KMS-11 (cell line): ENCODE results near the gene MAP7D3.

Experiments used
- H2AFZ ChIP-seq: fragments of 200-600 bp; sonication (generic); 2 replicates; pipeline ENCODE4 v1.6.1; 2016; ENCODE audit warnings: antibody characterized with exemption, mixed run types, low read depth
- H3K27ac ChIP-seq: fragments of 200-600 bp; sonication (generic); 2 replicates; pipeline ENCODE4 v1.6.1; 2016; ENCODE audit warnings: mild to moderate bottlenecking, mixed run types
- H3K27me3 ChIP-seq: fragments of 200-600 bp; sonication (generic); 2 replicates; pipeline ENCODE4 v1.6.1; 2017; ENCODE audit warnings: mild to moderate bottlenecking, low read depth, mixed run types, moderate library complexity; ENCODE audit not compliant: insufficient read depth
- H3K36me3 ChIP-seq: fragments of 200-600 bp; sonication (generic); 2 replicates; pipeline ENCODE4 v1.6.1; 2017; ENCODE audit warnings: mild to moderate bottlenecking, mixed run types; ENCODE audit not compliant: insufficient read depth
- H3K4me1 ChIP-seq: fragments of 200-600 bp; sonication (generic); 2 replicates; pipeline ENCODE4 v1.6.1; 2016; ENCODE audit warnings: mild to moderate bottlenecking, low read depth, mixed run types; ENCODE audit not compliant: poor library complexity, severe bottlenecking
- H3K4me2 ChIP-seq: fragments of 200-600 bp; sonication (generic); 2 replicates; pipeline ENCODE4 v1.7.0; 2016; ENCODE audit warnings: mild to moderate bottlenecking, mixed run types
- H3K4me3 ChIP-seq: fragments of 200-600 bp; sonication (generic); IDR thresholded peaks from 2 replicates; pipeline ENCODE4 v1.6.1; 2017; ENCODE audit warnings: low read depth, low read length, mixed read lengths; ENCODE audit not compliant: insufficient read depth
- H3K79me2 ChIP-seq: fragments of 200-600 bp; sonication (generic); 2 replicates; pipeline ENCODE4 v1.6.1; 2016; ENCODE audit warnings: low read depth, mixed run types; ENCODE audit not compliant: insufficient read depth
- H3K9ac ChIP-seq: fragments of 200-600 bp; sonication (generic); 2 replicates; pipeline ENCODE4 v1.6.1; 2016; ENCODE audit warnings: mild to moderate bottlenecking, mixed run types
- H4K20me1 ChIP-seq: fragments of 200-600 bp; sonication (generic); 2 replicates; pipeline ENCODE4 v1.6.1; 2016; ENCODE audit warnings: mild to moderate bottlenecking, mixed run types; ENCODE audit not compliant: insufficient read depth
- CTCF ChIP-seq: fragments of 200-600 bp; sonication (generic); conservative IDR thresholded peaks from 2 replicates; pipeline ENCODE4 v1.6.1; 2017; ENCODE audit warnings: low read depth, mild to moderate bottlenecking, antibody characterized with exemption, low read length, moderate library complexity, mixed read lengths

Gene MAP7D3

GRCh38 chrX:136203438-136203837 is 47.8 kb downstream of the MAP7D3 start:
- Histone ChIP-seq H3K27ac (no peak overlapping the region), H3K36me3 (no peaks in the 10 kb centered on the region), H3K4me1 (peaks cover 11% of the 10 kb centered on the region), H4K20me1 (no peaks in the 10 kb centered on the region), H3K4me3 (no peak overlapping the region), H3K79me2 (no peaks in the 10 kb centered on the region), H3K9ac (no peak overlapping the region), H3K27me3 (no peaks in the 10 kb centered on the region), H3K4me2 (no peak overlapping the region), H2AFZ (no peak overlapping the region)
- TF ChIP-seq CTCF: no peak

GRCh38 chrX:136202889-136203288 is 48.3 kb downstream of the MAP7D3 start:
- Histone ChIP-seq H3K4me2 (no peak overlapping the region), H3K36me3 (no peaks in the 10 kb centered on the region), H3K27me3 (no peaks in the 10 kb centered on the region), H4K20me1 (no peaks in the 10 kb centered on the region), H3K4me1 (peaks cover 11% of the 10 kb centered on the region), H3K27ac (no peak overlapping the region), H3K9ac (no peak overlapping the region), H3K4me3 (no peak overlapping the region), H3K79me2 (no peaks in the 10 kb centered on the region), H2AFZ (no peak overlapping the region)
- no peak for TF ChIP-seq CTCF

GRCh38 chrX:136201601-136202000 is 49.6 kb downstream of the MAP7D3 start:
- Histone ChIP-seq H3K36me3 (no peaks in the 10 kb centered on the region), H3K27me3 (no peaks in the 10 kb centered on the region), H3K4me2 (no peak overlapping the region), H4K20me1 (no peaks in the 10 kb centered on the region), H3K4me1 (peaks cover 11% of the 10 kb centered on the region), H3K79me2 (no peaks in the 10 kb centered on the region), H3K27ac (no peak overlapping the region), H2AFZ (no peak overlapping the region), H3K9ac (no peak overlapping the region), H3K4me3 (no peak overlapping the region)
- no peak for TF ChIP-seq CTCF

- Histone ChIP-seq H3K4me2 (no peak overlapping the region), H3K79me2 (no peaks in the 10 kb centered on the region), H3K36me3 (no peaks in the 10 kb centered on the region), H3K27ac (no peak overlapping the region), H3K9ac (no peak overlapping the region), H3K4me1 (peaks cover 11% of the 10 kb centered on the region), H4K20me1 (no peaks in the 10 kb centered on the region), H3K27me3 (no peaks in the 10 kb centered on the region), H3K4me3 (no peak overlapping the region), H2AFZ (no peak overlapping the region)
- peak; percentile 44; the same call in 1 of the 2 replicates for TF ChIP-seq CTCF
These were observed 50.7 kb downstream of the MAP7D3 start for GRCh38 chrX:136200466-136200865.

GRCh38 chrX:136199365-136199764 is 51.8 kb downstream of the MAP7D3 start:
- Histone ChIP-seq H3K27ac (no peak overlapping the region), H3K4me3 (no peak overlapping the region), H3K4me1 (peaks cover 11% of the 10 kb centered on the region), H3K79me2 (no peaks in the 10 kb centered on the region), H3K36me3 (no peaks in the 10 kb centered on the region), H2AFZ (no peak overlapping the region), H3K9ac (no peak overlapping the region), H4K20me1 (no peaks in the 10 kb centered on the region), H3K27me3 (no peaks in the 10 kb centered on the region), H3K4me2 (no peak overlapping the region)
- TF ChIP-seq CTCF: no peak
